ENCODE results near the gene MAL.

Gene MAL

GRCh38 chr2:95027369-95027720, 1.8 kb downstream of the MAL start:
- Histone ChIP-seq H3K27me3 (ENCODE audit: control insufficient read depth in 1 of 2, insufficient read depth in 2 of 2, low read length in 2 of 2) (peaks cover 11 to 46% of the 10 kb centered on the region in 2 donors), H3K4me1 (ENCODE audit: insufficient read depth, low read length) (no peaks in the 10 kb centered on the region), H3K36me3 (ENCODE audit: insufficient read depth, low read length) (no peaks in the 10 kb centered on the region), H3K27ac (ENCODE audit: low read depth, low read length) (no peak overlapping the region), H3K9ac (ENCODE audit: low read length) (no peak overlapping the region), H3K4me3 (ENCODE audit: low read depth in 1 of 2, low read length in 2 of 2) (no peak overlapping the region), H3K9me3 (ENCODE audit: low read length) (no peaks in the 10 kb centered on the region)

GRCh38 chr2:95029898-95030341, 4.4 kb downstream of the MAL start:
- no peaks in the 10 kb centered on the region for H3K36me3 ChIP-seq (ENCODE audit: insufficient read depth, low read length)
- no peak overlapping the region for H3K27ac ChIP-seq (ENCODE audit: low read depth, low read length)
- H3K4me1 ChIP-seq (ENCODE audit: insufficient read depth, low read length): no peaks in the 10 kb centered on the region
- peaks cover 5 to 24% of the 10 kb centered on the region in 2 donors for H3K27me3 ChIP-seq (ENCODE audit: control insufficient read depth in 1 of 2, insufficient read depth in 2 of 2, low read length in 2 of 2)
- H3K9me3 ChIP-seq (ENCODE audit: low read length): no peaks in the 10 kb centered on the region
- no peak overlapping the region for H3K4me3 ChIP-seq (ENCODE audit: low read depth in 1 of 2, low read length in 2 of 2)
- no peak overlapping the region for H3K9ac ChIP-seq (ENCODE audit: low read length)

DNA sequence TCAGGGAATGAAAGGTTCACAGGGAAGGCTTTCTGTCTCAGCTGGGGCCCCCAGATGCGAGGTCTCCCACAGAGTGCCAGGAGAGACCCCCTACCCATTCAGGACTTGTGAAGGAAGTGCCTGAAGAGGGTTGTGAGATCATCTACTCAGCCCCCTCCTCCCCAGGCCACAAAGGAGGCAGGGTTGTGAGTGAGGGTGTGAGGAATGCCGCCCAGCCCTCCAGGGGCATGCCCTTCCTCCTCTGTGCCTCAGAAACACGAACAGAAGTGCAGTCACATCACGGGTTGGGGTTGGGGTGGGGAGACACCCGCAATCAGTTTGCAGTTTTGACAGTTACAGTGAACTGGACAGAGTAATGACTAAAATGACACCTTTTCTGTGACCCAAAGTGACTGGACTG, 5.0 kb downstream of the MAL start:
- no peaks in the 10 kb centered on the region for H3K4me1 ChIP-seq (ENCODE audit: insufficient read depth, low read length)
- no peak overlapping the region for H3K27ac ChIP-seq (ENCODE audit: low read depth, low read length)
- no peaks in the 10 kb centered on the region for H3K36me3 ChIP-seq (ENCODE audit: insufficient read depth, low read length)
- H3K9me3 ChIP-seq (ENCODE audit: low read length): no peaks in the 10 kb centered on the region
- no peak overlapping the region for H3K4me3 ChIP-seq (ENCODE audit: low read depth in 1 of 2, low read length in 2 of 2)
- H3K27me3 ChIP-seq (ENCODE audit: control insufficient read depth in 1 of 2, insufficient read depth in 2 of 2, low read length in 2 of 2): peaks cover 5 to 18% of the 10 kb centered on the region in 2 donors
- no peak overlapping the region for H3K9ac ChIP-seq (ENCODE audit: low read length)

DNA sequence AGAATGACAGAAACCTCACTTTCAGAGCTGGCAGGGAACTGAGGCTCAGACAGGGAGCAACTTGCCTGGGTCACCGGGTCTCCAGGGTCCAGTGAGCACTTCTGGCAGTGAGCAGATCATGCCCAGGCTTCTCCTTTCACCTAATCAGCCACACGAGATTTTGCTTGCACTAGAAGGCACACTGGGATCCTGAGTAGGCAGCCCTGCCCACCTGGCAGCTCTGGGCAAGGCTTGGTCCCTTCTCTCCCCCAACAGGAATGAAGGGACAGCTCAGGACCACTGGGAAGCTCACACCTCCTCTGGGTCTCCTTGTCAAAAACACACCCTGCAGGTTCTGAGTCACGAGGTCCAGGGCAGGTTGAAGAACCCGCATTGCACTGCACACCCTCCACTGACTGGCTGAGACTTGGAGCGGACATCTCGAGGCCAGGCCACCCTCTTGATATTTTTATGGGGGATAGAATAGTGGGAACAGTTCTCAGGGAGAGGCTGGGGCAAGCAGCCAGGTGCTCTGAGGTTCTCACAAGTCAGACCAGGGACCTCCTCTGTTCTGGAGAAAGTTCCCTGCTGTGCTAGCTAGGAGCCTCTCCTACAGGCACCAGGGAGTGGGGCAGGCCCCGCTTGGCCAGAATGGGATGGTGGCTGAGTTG, 5.7 kb downstream of the MAL start:
- Histone ChIP-seq H3K27me3 (ENCODE audit: control insufficient read depth in 1 of 2, insufficient read depth in 2 of 2, low read length in 2 of 2) (peaks cover 0 to 13% of the 10 kb centered on the region in 2 donors), H3K27ac (ENCODE audit: low read depth, low read length) (no peak overlapping the region), H3K4me3 (ENCODE audit: low read depth in 1 of 2, low read length in 2 of 2) (no peak overlapping the region), H3K9me3 (ENCODE audit: low read length) (no peaks in the 10 kb centered on the region), H3K36me3 (ENCODE audit: insufficient read depth, low read length) (no peaks in the 10 kb centered on the region), H3K9ac (ENCODE audit: low read length) (no peak overlapping the region), H3K4me1 (ENCODE audit: insufficient read depth, low read length) (no peaks in the 10 kb centered on the region)

- no peaks in the 10 kb centered on the region for H3K4me1 ChIP-seq (ENCODE audit: insufficient read depth, low read length)
- no peak overlapping the region for H3K27ac ChIP-seq (ENCODE audit: low read depth, low read length)
- H3K9ac ChIP-seq (ENCODE audit: low read length): no peak overlapping the region
- no peaks in the 10 kb centered on the region for H3K9me3 ChIP-seq (ENCODE audit: low read length)
- H3K27me3 ChIP-seq (ENCODE audit: control insufficient read depth in 1 of 2, insufficient read depth in 2 of 2, low read length in 2 of 2): peaks cover 0 to 9% of the 10 kb centered on the region in 2 donors
- no peaks in the 10 kb centered on the region for H3K36me3 ChIP-seq (ENCODE audit: insufficient read depth, low read length)
- no peak overlapping the region for H3K4me3 ChIP-seq (ENCODE audit: low read depth in 1 of 2, low read length in 2 of 2)
Measured at GRCh38 chr2:95031726-95032116, 6.2 kb downstream of the MAL start.

- Histone ChIP-seq H3K36me3 (ENCODE audit: insufficient read depth, low read length) (no peaks in the 10 kb centered on the region), H3K9ac (ENCODE audit: low read length) (no peak overlapping the region), H3K4me1 (ENCODE audit: insufficient read depth, low read length) (no peaks in the 10 kb centered on the region), H3K4me3 (ENCODE audit: low read depth in 1 of 2, low read length in 2 of 2) (no peak overlapping the region), H3K27me3 (ENCODE audit: control insufficient read depth in 1 of 2, insufficient read depth in 2 of 2, low read length in 2 of 2) (peaks cover 0 to 3% of the 10 kb centered on the region in 2 donors), H3K9me3 (ENCODE audit: low read length) (no peaks in the 10 kb centered on the region), H3K27ac (ENCODE audit: low read depth, low read length) (no peak overlapping the region)
Measured at GRCh38 chr2:95032341-95032740, 6.8 kb downstream of the MAL start.

GRCh38 chr2:95032868-95033603, 7.5 kb downstream of the MAL start:
- H3K4me1 ChIP-seq (ENCODE audit: insufficient read depth, low read length): no peaks in the 10 kb centered on the region
- H3K27me3 ChIP-seq (ENCODE audit: control insufficient read depth in 1 of 2, insufficient read depth in 2 of 2, low read length in 2 of 2): no peaks in the 10 kb centered on the region
- H3K9ac ChIP-seq (ENCODE audit: low read length): no peak overlapping the region
- H3K9me3 ChIP-seq (ENCODE audit: low read length): no peaks in the 10 kb centered on the region
- H3K27ac ChIP-seq (ENCODE audit: low read depth, low read length): no peak overlapping the region
- H3K36me3 ChIP-seq (ENCODE audit: insufficient read depth, low read length): no peaks in the 10 kb centered on the region
- H3K4me3 ChIP-seq (ENCODE audit: low read depth in 1 of 2, low read length in 2 of 2): no peak overlapping the region

DNA sequence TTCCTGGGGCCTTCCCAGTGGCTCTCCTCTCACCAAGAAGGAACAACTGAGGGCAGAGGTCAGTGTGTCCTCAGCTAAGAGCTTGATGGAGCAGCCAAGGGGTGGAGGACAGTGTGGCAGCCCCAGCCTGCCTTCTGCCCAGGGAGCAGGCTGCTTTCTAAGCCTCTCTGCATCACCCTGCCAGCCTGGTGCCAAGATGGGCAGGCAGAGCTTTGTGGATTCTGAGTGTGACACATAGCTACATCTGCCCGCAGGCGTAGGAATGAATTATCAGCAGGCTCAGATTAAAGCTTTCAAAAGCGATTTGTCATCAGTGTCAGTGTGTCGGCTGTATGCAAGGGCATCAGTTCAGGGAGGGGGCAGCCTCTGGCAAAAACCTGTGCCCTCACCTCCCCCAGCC, 8.7 kb downstream of the MAL start:
- no peak overlapping the region for H3K9ac ChIP-seq (ENCODE audit: low read length)
- no peak overlapping the region for H3K4me3 ChIP-seq (ENCODE audit: low read depth in 1 of 2, low read length in 2 of 2)
- H3K27ac ChIP-seq (ENCODE audit: low read depth, low read length): no peak overlapping the region
- no peaks in the 10 kb centered on the region for H3K27me3 ChIP-seq (ENCODE audit: control insufficient read depth in 1 of 2, insufficient read depth in 2 of 2, low read length in 2 of 2)
- no peaks in the 10 kb centered on the region for H3K4me1 ChIP-seq (ENCODE audit: insufficient read depth, low read length)
- H3K36me3 ChIP-seq (ENCODE audit: insufficient read depth, low read length): no peaks in the 10 kb centered on the region
- H3K9me3 ChIP-seq (ENCODE audit: low read length): no peaks in the 10 kb centered on the region

DNA sequence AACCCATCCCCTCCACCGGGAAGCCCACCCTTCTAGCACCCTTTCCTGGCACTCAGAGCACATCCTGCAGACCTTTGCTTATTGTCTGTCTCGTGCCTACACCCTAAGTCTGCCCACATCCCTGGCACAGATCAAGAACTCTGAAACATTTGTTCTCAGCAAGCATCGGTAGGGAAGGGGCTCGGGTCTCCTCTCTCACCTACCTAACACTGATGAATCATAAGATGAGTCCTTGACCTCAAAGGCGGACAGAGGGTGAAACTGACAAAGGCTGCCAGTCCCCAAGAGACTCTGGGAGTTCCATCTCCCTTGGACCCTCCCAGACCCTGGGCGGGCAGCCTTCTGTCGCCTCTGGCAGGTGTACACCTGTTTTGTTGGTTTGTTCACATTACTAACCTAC, 9.3 kb downstream of the MAL start:
- no peaks in the 10 kb centered on the region for H3K4me1 ChIP-seq (ENCODE audit: insufficient read depth, low read length)

GRCh38 chr2:95036596-95037383, 11.3 kb downstream of the MAL start:
- no peaks in the 10 kb centered on the region for H3K36me3 ChIP-seq (ENCODE audit: insufficient read depth, low read length)
- H3K4me1 ChIP-seq (ENCODE audit: insufficient read depth, low read length): no peaks in the 10 kb centered on the region
- H3K9ac ChIP-seq (ENCODE audit: low read length): no peak overlapping the region
- no peaks in the 10 kb centered on the region for H3K9me3 ChIP-seq (ENCODE audit: low read length)
- H3K27me3 ChIP-seq (ENCODE audit: control insufficient read depth in 1 of 2, insufficient read depth in 2 of 2, low read length in 2 of 2): no peaks in the 10 kb centered on the region
- H3K27ac ChIP-seq (ENCODE audit: low read depth, low read length): no peak overlapping the region
- no peak overlapping the region for H3K4me3 ChIP-seq (ENCODE audit: low read depth in 1 of 2, low read length in 2 of 2)

More for the DNA sequence above, 9.3 kb downstream of the MAL start:
- H3K27ac ChIP-seq (ENCODE audit: low read depth, low read length): no peak overlapping the region
- no peaks in the 10 kb centered on the region for H3K9me3 ChIP-seq (ENCODE audit: low read length)
- no peaks in the 10 kb centered on the region for H3K27me3 ChIP-seq (ENCODE audit: control insufficient read depth in 1 of 2, insufficient read depth in 2 of 2, low read length in 2 of 2)
- no peaks in the 10 kb centered on the region for H3K36me3 ChIP-seq (ENCODE audit: insufficient read depth, low read length)
- no peak overlapping the region for H3K9ac ChIP-seq (ENCODE audit: low read length)
- no peak overlapping the region for H3K4me3 ChIP-seq (ENCODE audit: low read depth in 1 of 2, low read length in 2 of 2)

DNA sequence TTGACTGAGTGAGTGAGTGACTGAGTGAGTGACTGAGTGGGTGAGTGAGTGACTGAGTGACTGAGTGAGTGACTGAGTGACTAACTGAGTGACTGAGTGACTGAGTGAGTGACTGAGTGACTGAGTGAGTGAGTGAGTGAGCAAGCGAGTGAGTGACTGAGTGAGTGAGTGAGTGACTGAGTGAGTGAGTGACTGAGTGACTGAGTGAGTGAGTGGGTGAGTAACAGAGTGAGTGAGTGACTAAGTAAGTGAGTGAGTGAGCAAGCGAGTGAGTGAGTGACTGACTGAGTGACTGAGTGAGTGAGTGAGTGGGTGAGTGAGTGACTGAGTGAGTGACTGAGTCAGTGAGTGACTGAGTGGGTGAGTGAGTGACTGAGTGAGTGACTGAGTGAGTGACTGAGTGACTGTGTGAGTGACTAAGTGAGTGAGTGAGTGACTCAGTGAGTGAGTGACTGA, 11.9 kb downstream of the MAL start:
- H3K9ac ChIP-seq (ENCODE audit: low read length): no peak overlapping the region
- no peak overlapping the region for H3K4me3 ChIP-seq (ENCODE audit: low read depth in 1 of 2, low read length in 2 of 2)
- no peaks in the 10 kb centered on the region for H3K9me3 ChIP-seq (ENCODE audit: low read length)
- no peaks in the 10 kb centered on the region for H3K36me3 ChIP-seq (ENCODE audit: insufficient read depth, low read length)
- H3K4me1 ChIP-seq (ENCODE audit: insufficient read depth, low read length): no peaks in the 10 kb centered on the region
- H3K27ac ChIP-seq (ENCODE audit: low read depth, low read length): no peak overlapping the region
- H3K27me3 ChIP-seq (ENCODE audit: control insufficient read depth in 1 of 2, insufficient read depth in 2 of 2, low read length in 2 of 2): no peaks in the 10 kb centered on the region

Measured in muscle layer of colon (tissue), 2 donors.